ENCODE data around the gene CDC6.

CDC6 gene

GRCh38 chr17:40312131-40312731 lies 24.6 kb downstream of the CDC6 start:
- DNase-seq, result no peak

- no peak for DNase-seq
These were observed 25.4 kb downstream of the CDC6 start for GRCh38 chr17:40312893-40313667.

GRCh38 chr17:40313668-40314583 lies 26.2 kb downstream of the CDC6 start:
- peak; percentile 93 for DNase-seq

GRCh38 chr17:40314584-40314956 lies 26.9 kb downstream of the CDC6 start:
- DNase-seq, result peak; percentile 85

- no peak for DNase-seq
These were observed 27.5 kb downstream of the CDC6 start for GRCh38 chr17:40315206-40315605.

GRCh38 chr17:40315678-40316570 lies 28.2 kb downstream of the CDC6 start:
- peak; percentile 46 for DNase-seq

GRCh38 chr17:40316571-40317344 lies 29.1 kb downstream of the CDC6 start:
- DNase-seq, result peak; percentile 51

- peak; percentile 59 for DNase-seq
These were observed 29.7 kb downstream of the CDC6 start for GRCh38 chr17:40317345-40317873.

- DNase-seq, result peak; percentile 87
These were observed 30.5 kb downstream of the CDC6 start for GRCh38 chr17:40317880-40318829.

- no peak for DNase-seq
These were observed 31.2 kb downstream of the CDC6 start for GRCh38 chr17:40318830-40319391.

- no peak for DNase-seq
These were observed 32.2 kb downstream of the CDC6 start for GRCh38 chr17:40319651-40320540.

- DNase-seq, result no peak
These were observed 33.3 kb downstream of the CDC6 start for GRCh38 chr17:40320756-40321523.

- no peak for DNase-seq
These were observed 33.8 kb downstream of the CDC6 start for GRCh38 chr17:40321524-40321929.

GRCh38 chr17:40321961-40322357 lies 34.3 kb downstream of the CDC6 start:
- DNase-seq, result no peak

GRCh38 chr17:40322358-40323315 lies 35.0 kb downstream of the CDC6 start:
- DNase-seq, result peak; percentile 29
